Immature natural killer cell (primary cell): ENCODE measurements around the gene MRAS. TPM values are rescaled to one million over a fixed set of nuclear protein-coding genes. Genes with fewer than 3 reads are reported as not detected.

Experiments used
- DNase-seq, 3 donors: peaks; one replicate each; pipeline ENCODE4 v3.0.0; 2022; ENCODE audit warnings: mixed read lengths in 1 of 3
- H3K27ac Mint-ChIP-seq, 6 donors: one replicate each; pipeline ENCODE4 v1.8.0; 2020; ENCODE audit warnings: mixed read lengths in 6 of 6, mild to moderate bottlenecking in 5 of 6, inconsistent platforms in 4 of 6, moderate library complexity in 3 of 6
- H3K27me3 Mint-ChIP-seq, 3 donors: one replicate each; pipeline ENCODE4 v1.8.0; 2020 to 2021; ENCODE audit warnings: low read depth in 3 of 3, mild to moderate bottlenecking in 3 of 3, mixed read lengths in 3 of 3, moderate library complexity in 3 of 3, inconsistent platforms in 1 of 3
- H3K36me3 Mint-ChIP-seq, 3 donors: one replicate each; pipeline ENCODE4 v1.8.0; 2020; ENCODE audit warnings: mixed read lengths in 3 of 3, inconsistent platforms in 2 of 3, mild to moderate bottlenecking in 2 of 3
- H3K4me1 Mint-ChIP-seq, 2 donors: one replicate each; pipeline ENCODE4 v1.8.0; 2020; ENCODE audit warnings: inconsistent platforms in 2 of 2, mild to moderate bottlenecking in 2 of 2, mixed read lengths in 2 of 2, moderate library complexity in 1 of 2
- H3K4me3 Mint-ChIP-seq, 5 donors: one replicate each; pipeline ENCODE4 v1.8.0; 2020; ENCODE audit warnings: mild to moderate bottlenecking in 5 of 5, mixed read lengths in 5 of 5, inconsistent platforms in 3 of 5, moderate library complexity in 3 of 5
- H3K9me3 Mint-ChIP-seq, 6 donors: one replicate each; pipeline ENCODE4 v1.8.0; 2020; ENCODE audit warnings: mild to moderate bottlenecking in 6 of 6, mixed read lengths in 6 of 6, inconsistent platforms in 4 of 6, moderate library complexity in 3 of 6
- polyA plus RNA-seq, 3 donors: library from polyadenylated mRNA; unstranded; fragments of 300-500 nt; fragmentation: Illumina TruSeq; gene quantifications; one replicate each; pipeline ENCODE4 v1.2.3, GENCODE V29; 2021

The MRAS gene
- polyA plus RNA-seq, 3 donors from 2014 or later: not detected

- Mint-ChIP-seq H3K36me3 (no peaks in the 10 kb centered on the region), H3K4me3 (no peak overlapping the region), H3K9me3 (no peaks in the 10 kb centered on the region), H3K27ac (no peak overlapping the region), H3K27me3 (peaks cover 0 to 10% (median 1%) of the 10 kb centered on the region in 3 donors), H3K4me1 (no peaks in the 10 kb centered on the region)
- no peak for DNase-seq
These were observed 29.4 kb downstream of the MRAS start for GRCh38 chr3:138377804-138378203.

GRCh38 chr3:138378331-138378730 is 30.0 kb downstream of the MRAS start:
- Mint-ChIP-seq H3K4me1 (no peaks in the 10 kb centered on the region), H3K27ac (no peak overlapping the region), H3K27me3 (peaks cover 0 to 10% (median 1%) of the 10 kb centered on the region in 3 donors), H3K4me3 (no peak overlapping the region), H3K36me3 (no peaks in the 10 kb centered on the region), H3K9me3 (no peaks in the 10 kb centered on the region)
- no peak for DNase-seq

- no peak for DNase-seq
- Mint-ChIP-seq H3K9me3 (no peaks in the 10 kb centered on the region), H3K27ac (no peak overlapping the region), H3K36me3 (no peaks in the 10 kb centered on the region), H3K27me3 (peaks cover 1 to 10% (median 2%) of the 10 kb centered on the region in 3 donors), H3K4me3 (no peak overlapping the region), H3K4me1 (no peaks in the 10 kb centered on the region)
These were observed 30.6 kb downstream of the MRAS start for GRCh38 chr3:138378990-138379389.

GRCh38 chr3:138381413-138381901 is 33.1 kb downstream of the MRAS start:
- Mint-ChIP-seq H3K27me3 (peaks cover 3 to 13% (median 3%) of the 10 kb centered on the region in 3 donors), H3K4me3 (no peak overlapping the region), H3K9me3 (no peaks in the 10 kb centered on the region), H3K27ac (no peak overlapping the region), H3K36me3 (no peaks in the 10 kb centered on the region), H3K4me1 (no peaks in the 10 kb centered on the region)
- DNase-seq: no peak

GRCh38 chr3:138381950-138382715 is 33.8 kb downstream of the MRAS start:
- Mint-ChIP-seq H3K4me3 (no peak overlapping the region), H3K36me3 (no peaks in the 10 kb centered on the region), H3K9me3 (no peaks in the 10 kb centered on the region), H3K27ac (no peak overlapping the region), H3K27me3 (peaks cover 3 to 13% (median 3%) of the 10 kb centered on the region in 3 donors), H3K4me1 (no peaks in the 10 kb centered on the region)
- no peak for DNase-seq

GRCh38 chr3:138383715-138384465 is 35.5 kb downstream of the MRAS start:
- H3K4me1 Mint-ChIP-seq: no peaks in the 10 kb centered on the region
- no peaks in the 10 kb centered on the region for H3K36me3 Mint-ChIP-seq
- H3K27ac Mint-ChIP-seq: no peak overlapping the region
- H3K4me3 Mint-ChIP-seq: no peak overlapping the region
- no peaks in the 10 kb centered on the region for H3K9me3 Mint-ChIP-seq
- H3K27me3 Mint-ChIP-seq: peaks cover 3 to 13% (median 3%) of the 10 kb centered on the region in 3 donors
- DNase-seq: no peak

GRCh38 chr3:138384531-138384930 is 36.2 kb downstream of the MRAS start:
- H3K27ac Mint-ChIP-seq: no peak overlapping the region
- no peak overlapping the region for H3K4me3 Mint-ChIP-seq
- H3K4me1 Mint-ChIP-seq: no peaks in the 10 kb centered on the region
- DNase-seq: no peak
- H3K36me3 Mint-ChIP-seq: no peaks in the 10 kb centered on the region
- H3K9me3 Mint-ChIP-seq: no peaks in the 10 kb centered on the region
- peaks cover 3 to 13% (median 3%) of the 10 kb centered on the region in 3 donors for H3K27me3 Mint-ChIP-seq

GRCh38 chr3:138384976-138385375 is 36.6 kb downstream of the MRAS start:
- Mint-ChIP-seq H3K36me3 (no peaks in the 10 kb centered on the region), H3K9me3 (no peaks in the 10 kb centered on the region), H3K4me1 (no peaks in the 10 kb centered on the region), H3K27me3 (peaks cover 3 to 11% (median 3%) of the 10 kb centered on the region in 3 donors), H3K27ac (no peak overlapping the region), H3K4me3 (no peak overlapping the region)
- DNase-seq: no peak

- Mint-ChIP-seq H3K27ac (no peak overlapping the region), H3K4me3 (no peak overlapping the region), H3K9me3 (no peaks in the 10 kb centered on the region), H3K36me3 (no peaks in the 10 kb centered on the region), H3K4me1 (no peaks in the 10 kb centered on the region), H3K27me3 (peaks cover 0 to 3% (median 2%) of the 10 kb centered on the region in 3 donors)
- DNase-seq: no peak
These were observed 40.8 kb downstream of the MRAS start for GRCh38 chr3:138389144-138389601.

GRCh38 chr3:138389841-138390581 is 41.6 kb downstream of the MRAS start:
- no peak for DNase-seq
- H3K27ac Mint-ChIP-seq: no peak overlapping the region
- no peak overlapping the region for H3K4me3 Mint-ChIP-seq
- no peaks in the 10 kb centered on the region for H3K27me3 Mint-ChIP-seq
- H3K4me1 Mint-ChIP-seq: no peaks in the 10 kb centered on the region
- no peaks in the 10 kb centered on the region for H3K9me3 Mint-ChIP-seq
- H3K36me3 Mint-ChIP-seq: no peaks in the 10 kb centered on the region

- H3K4me3 Mint-ChIP-seq: no peak overlapping the region
- H3K9me3 Mint-ChIP-seq: no peaks in the 10 kb centered on the region
- H3K27ac Mint-ChIP-seq: no peak overlapping the region
- H3K27me3 Mint-ChIP-seq: peaks cover 0 to 2% (median 0%) of the 10 kb centered on the region in 3 donors
- no peak for DNase-seq
- H3K36me3 Mint-ChIP-seq: no peaks in the 10 kb centered on the region
- H3K4me1 Mint-ChIP-seq: no peaks in the 10 kb centered on the region
These were observed 42.2 kb downstream of the MRAS start for GRCh38 chr3:138390582-138390932.

GRCh38 chr3:138394156-138394555 is 45.8 kb downstream of the MRAS start:
- Mint-ChIP-seq H3K9me3 (no peaks in the 10 kb centered on the region), H3K27me3 (peaks cover 0 to 5% (median 0%) of the 10 kb centered on the region in 3 donors)

GRCh38 chr3:138394686-138395085 is 46.3 kb downstream of the MRAS start:
- Mint-ChIP-seq H3K4me3 (no peak overlapping the region), H3K9me3 (no peaks in the 10 kb centered on the region), H3K36me3 (no peaks in the 10 kb centered on the region), H3K27me3 (peaks cover 0 to 5% (median 0%) of the 10 kb centered on the region in 3 donors), H3K4me1 (no peaks in the 10 kb centered on the region), H3K27ac (no peak overlapping the region)
- no peak for DNase-seq

More at GRCh38 chr3:138394156-138394555, 45.8 kb downstream of the MRAS start:
- DNase-seq: no peak
- H3K4me3 Mint-ChIP-seq: no peak overlapping the region
- no peaks in the 10 kb centered on the region for H3K36me3 Mint-ChIP-seq
- H3K27ac Mint-ChIP-seq: no peak overlapping the region
- no peaks in the 10 kb centered on the region for H3K4me1 Mint-ChIP-seq
